Fibroblast of lung (primary cell): ENCODE data around the gene POU3F1. TPM values are rescaled to one million over a fixed set of nuclear protein-coding genes. Genes with fewer than 3 reads are reported as not detected.

Experiments
- DNase-seq, 2 donors: peaks; one replicate each; pipeline versions ENCODE4 v3.0.0 to v3.0.0-alpha.2; 2010; ENCODE audit warnings: low read depth in 2 of 2
- H2AFZ ChIP-seq: 2 replicates; pipeline ENCODE4 v1.5.1; 2012; ENCODE audit warnings: low read length, control low read depth, inconsistent platforms
- H3K27ac ChIP-seq: 2 replicates; pipeline ENCODE4 v1.5.1; 2011; ENCODE audit warnings: low read length, control low read depth; ENCODE audit not compliant: insufficient read depth
- H3K27me3 ChIP-seq: 2 replicates; pipeline ENCODE4 v1.5.1; 2011; ENCODE audit warnings: mild to moderate bottlenecking, low read length; ENCODE audit not compliant: control insufficient read depth, insufficient read depth
- H3K36me3 ChIP-seq: 2 replicates; pipeline ENCODE4 v1.5.1; 2011; ENCODE audit warnings: low read length; ENCODE audit not compliant: control insufficient read depth, insufficient read depth
- H3K4me1 ChIP-seq: 2 replicates; pipeline ENCODE4 v1.5.1; 2011; ENCODE audit warnings: low read length; ENCODE audit not compliant: control insufficient read depth, insufficient read depth; ENCODE audit errors: extremely low read depth
- H3K4me2 ChIP-seq: 2 replicates; pipeline ENCODE4 v1.5.1; 2011; ENCODE audit warnings: low read length, control low read depth; ENCODE audit not compliant: insufficient read depth; ENCODE audit errors: extremely low read depth
- H3K4me3 ChIP-seq, 4 experiments: fragments of 200-600 bp in 1 of 4; sonication (generic) in 1 of 4; replicated peaks in 1 of 4; 2 replicates each; pipeline ENCODE4 v1.5.1; 2011 to 2016; ENCODE audit warnings: low read length in 4 of 4, low read depth in 3 of 4, mild to moderate bottlenecking in 3 of 4, control low read depth in 2 of 4, inconsistent platforms in 1 of 4, mixed read lengths in 1 of 4; ENCODE audit not compliant: insufficient read depth in 1 of 4; ENCODE audit errors: control extremely low read depth in 1 of 4
- H3K79me2 ChIP-seq: 2 replicates; pipeline ENCODE4 v1.5.1; 2012; ENCODE audit warnings: mild to moderate bottlenecking, low read length, inconsistent platforms; ENCODE audit not compliant: control insufficient read depth, insufficient read depth
- H3K9ac ChIP-seq: 2 replicates; pipeline ENCODE4 v1.5.1; 2011; ENCODE audit warnings: mild to moderate bottlenecking, low read length, control low read depth; ENCODE audit not compliant: insufficient read depth
- H3K9me3 ChIP-seq: 2 replicates; pipeline ENCODE4 v1.5.1; 2012; ENCODE audit warnings: low read depth, low read length; ENCODE audit not compliant: control insufficient read depth, insufficient read depth
- H4K20me1 ChIP-seq: 2 replicates; pipeline ENCODE4 v1.5.1; 2011; ENCODE audit warnings: low read length; ENCODE audit not compliant: control insufficient read depth, insufficient read depth; ENCODE audit errors: extremely low read depth
- EZH2 ChIP-seq: IDR thresholded peaks from 2 replicates; pipeline ENCODE4 v1.5.1; 2012; ENCODE audit warnings: low read length, control low read depth, mild to moderate bottlenecking; ENCODE audit errors: missing control alignments
- polyA plus RNA-seq, 2 donors: library from polyadenylated mRNA; depleted of rRNA in 1 of 2; stranded (reverse) in 1 of 2; unstranded in 1 of 2; fragments of >200 nt; gene quantifications; 2 replicates each; pipeline ENCODE4 v1.2.1, GENCODE V29; 2011 to 2012; ENCODE audit warnings: missing spikeins in 1 of 2
- total RNA-seq: library from RNA; depleted of rRNA; stranded (reverse); fragments of >200 nt; gene quantifications from 2 replicates; pipeline ENCODE4 v1.2.1, GENCODE V29; 2014
- TF ChIP-seq, protein P1 (sequence below), 2 donors: IDR thresholded peaks in 1 of 2; conservative IDR thresholded peaks in 1 of 2; 1 replicate in 1 of 2; 2 replicates in 1 of 2; pipeline ENCODE4 v1.5.1; 2011 to 2012; ENCODE audit warnings: low read length in 2 of 2, control low read depth in 1 of 2, inconsistent platforms in 1 of 2, low read depth in 1 of 2, mild to moderate bottlenecking in 1 of 2

Gene POU3F1
- total and polyA plus RNA-seq, 2 donors (not counting 1 experiment from before 2014, with no cell fraction given), result under 0.01 TPM; not detected in 1

DNA sequence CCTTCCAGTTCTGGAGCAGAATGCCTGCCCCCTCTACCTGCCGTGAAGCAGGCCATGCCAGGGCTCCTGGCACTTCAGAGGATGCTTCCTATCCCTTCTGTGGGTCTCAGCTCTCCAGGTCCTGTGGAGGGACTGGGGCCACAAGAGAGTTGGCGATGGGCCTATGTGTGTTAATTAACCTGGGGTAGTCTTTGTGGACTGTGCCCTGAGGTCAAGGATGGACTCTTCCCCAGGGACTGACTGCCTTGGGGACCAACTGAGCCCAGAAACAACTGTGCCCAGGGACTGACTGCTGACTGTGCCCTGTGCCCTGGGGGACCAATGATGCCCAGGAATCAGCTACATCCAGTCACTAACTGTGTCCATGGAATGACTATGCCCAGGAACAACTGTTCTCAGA is 37.5 kb upstream of the POU3F1 start:
- DNase-seq, result no peak
- TF ChIP-seq EZH2, result no peak
- TF ChIP-seq, protein P1, sequence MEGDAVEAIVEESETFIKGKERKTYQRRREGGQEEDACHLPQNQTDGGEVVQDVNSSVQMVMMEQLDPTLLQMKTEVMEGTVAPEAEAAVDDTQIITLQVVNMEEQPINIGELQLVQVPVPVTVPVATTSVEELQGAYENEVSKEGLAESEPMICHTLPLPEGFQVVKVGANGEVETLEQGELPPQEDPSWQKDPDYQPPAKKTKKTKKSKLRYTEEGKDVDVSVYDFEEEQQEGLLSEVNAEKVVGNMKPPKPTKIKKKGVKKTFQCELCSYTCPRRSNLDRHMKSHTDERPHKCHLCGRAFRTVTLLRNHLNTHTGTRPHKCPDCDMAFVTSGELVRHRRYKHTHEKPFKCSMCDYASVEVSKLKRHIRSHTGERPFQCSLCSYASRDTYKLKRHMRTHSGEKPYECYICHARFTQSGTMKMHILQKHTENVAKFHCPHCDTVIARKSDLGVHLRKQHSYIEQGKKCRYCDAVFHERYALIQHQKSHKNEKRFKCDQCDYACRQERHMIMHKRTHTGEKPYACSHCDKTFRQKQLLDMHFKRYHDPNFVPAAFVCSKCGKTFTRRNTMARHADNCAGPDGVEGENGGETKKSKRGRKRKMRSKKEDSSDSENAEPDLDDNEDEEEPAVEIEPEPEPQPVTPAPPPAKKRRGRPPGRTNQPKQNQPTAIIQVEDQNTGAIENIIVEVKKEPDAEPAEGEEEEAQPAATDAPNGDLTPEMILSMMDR (conservative IDR thresholded peaks at IDR 0.05 in 1 of 2, IDR thresholded peaks at IDR 0.05 in 1 of 2; ENCODE audit: low read depth in 1 of 2, low read length in 2 of 2), result no peak
- H3K4me2 ChIP-seq, result no peak overlapping the region
- H3K27ac ChIP-seq, result no peak overlapping the region
- H3K36me3 ChIP-seq, result no peaks in the 10 kb centered on the region
- H4K20me1 ChIP-seq, result no peaks in the 10 kb centered on the region
- no peaks in the 10 kb centered on the region for H3K79me2 ChIP-seq
- no peak overlapping the region for H3K9ac ChIP-seq
- H3K4me3 ChIP-seq, result no peak overlapping the region
- H3K27me3 ChIP-seq, result no peaks in the 10 kb centered on the region
- H3K4me1 ChIP-seq, result no peaks in the 10 kb centered on the region
- no peak overlapping the region for H2AFZ ChIP-seq
- H3K9me3 ChIP-seq, result no peaks in the 10 kb centered on the region

DNA sequence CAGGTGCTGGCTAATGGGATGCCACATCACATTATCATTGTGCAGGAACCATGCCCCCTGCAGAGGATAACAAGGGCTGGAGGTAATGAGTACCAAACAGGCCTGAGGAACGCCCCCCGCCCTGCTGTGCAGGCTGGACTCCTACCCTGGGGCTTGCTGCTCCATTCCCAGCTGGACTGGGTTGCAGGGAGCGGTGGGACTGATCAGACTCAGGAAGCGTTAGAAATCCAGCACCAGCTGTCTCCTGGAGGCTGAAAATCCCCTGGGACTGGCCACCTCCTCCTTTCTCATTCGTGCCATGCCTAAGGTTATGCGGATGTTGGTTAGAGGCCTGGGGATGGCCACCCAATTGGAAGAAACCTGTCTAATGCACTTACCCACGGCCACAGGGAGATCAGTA is 36.9 kb upstream of the POU3F1 start:
- no peak overlapping the region for H3K9ac ChIP-seq
- no peak overlapping the region for H2AFZ ChIP-seq
- H3K27me3 ChIP-seq, result no peaks in the 10 kb centered on the region
- DNase-seq, result no peak
- H3K4me2 ChIP-seq, result no peak overlapping the region
- H3K4me1 ChIP-seq, result no peaks in the 10 kb centered on the region
- no peaks in the 10 kb centered on the region for H3K9me3 ChIP-seq
- H4K20me1 ChIP-seq, result no peaks in the 10 kb centered on the region
- no peak overlapping the region for H3K27ac ChIP-seq
- H3K4me3 ChIP-seq, result no peak overlapping the region
- H3K79me2 ChIP-seq, result no peaks in the 10 kb centered on the region
- TF ChIP-seq EZH2, result no peak
- no peaks in the 10 kb centered on the region for H3K36me3 ChIP-seq

- Histone ChIP-seq H3K9me3 (no peaks in the 10 kb centered on the region), H3K27me3 (no peaks in the 10 kb centered on the region), H3K27ac (no peak overlapping the region), H3K4me2 (no peak overlapping the region), H3K36me3 (no peaks in the 10 kb centered on the region), H4K20me1 (no peaks in the 10 kb centered on the region), H3K79me2 (no peaks in the 10 kb centered on the region), H3K9ac (no peak overlapping the region), H3K4me1 (no peaks in the 10 kb centered on the region), H3K4me3 (no peak overlapping the region), H2AFZ (no peak overlapping the region)
- DNase-seq, result no peak
- no peak for TF ChIP-seq EZH2
- TF ChIP-seq, protein P1 (conservative IDR thresholded peaks at IDR 0.05 in 1 of 2, IDR thresholded peaks at IDR 0.05 in 1 of 2; ENCODE audit: low read depth in 1 of 2, low read length in 2 of 2), result no peak
These were observed 36.2 kb upstream of the POU3F1 start for GRCh38 chr1:38082769-38083263.
